ENCODE data around the gene MVB12B. TPM values are rescaled to one million over a fixed set of nuclear protein-coding genes. Genes with fewer than 3 reads are reported as not detected.

The MVB12B gene
- total and polyA plus RNA-seq, 2 of the 8 experiments (the other 6 are each of a cell fraction or from before 2014, with no cell fraction given) = 2.6 to 5.0 TPM

GRCh38 chr9:126515001-126515872 is 188.6 kb downstream of the MVB12B start (continued):
- TF ChIP-seq CHD7 (IDR thresholded peaks at IDR 0.05; ENCODE audit: insufficient replicate concordance, low read length) = no peak
